ENCODE results near the gene KCNH4. TPM values are rescaled to one million over a fixed set of nuclear protein-coding genes. Genes with fewer than 3 reads are reported as not detected.

KCNH4 gene
- total and polyA plus RNA-seq, 9 of the 15 experiments (the other 6 are each of a cell fraction or from before 2014, with no cell fraction given) = 0.10 to 1.8 (median 0.50) TPM

DNA sequence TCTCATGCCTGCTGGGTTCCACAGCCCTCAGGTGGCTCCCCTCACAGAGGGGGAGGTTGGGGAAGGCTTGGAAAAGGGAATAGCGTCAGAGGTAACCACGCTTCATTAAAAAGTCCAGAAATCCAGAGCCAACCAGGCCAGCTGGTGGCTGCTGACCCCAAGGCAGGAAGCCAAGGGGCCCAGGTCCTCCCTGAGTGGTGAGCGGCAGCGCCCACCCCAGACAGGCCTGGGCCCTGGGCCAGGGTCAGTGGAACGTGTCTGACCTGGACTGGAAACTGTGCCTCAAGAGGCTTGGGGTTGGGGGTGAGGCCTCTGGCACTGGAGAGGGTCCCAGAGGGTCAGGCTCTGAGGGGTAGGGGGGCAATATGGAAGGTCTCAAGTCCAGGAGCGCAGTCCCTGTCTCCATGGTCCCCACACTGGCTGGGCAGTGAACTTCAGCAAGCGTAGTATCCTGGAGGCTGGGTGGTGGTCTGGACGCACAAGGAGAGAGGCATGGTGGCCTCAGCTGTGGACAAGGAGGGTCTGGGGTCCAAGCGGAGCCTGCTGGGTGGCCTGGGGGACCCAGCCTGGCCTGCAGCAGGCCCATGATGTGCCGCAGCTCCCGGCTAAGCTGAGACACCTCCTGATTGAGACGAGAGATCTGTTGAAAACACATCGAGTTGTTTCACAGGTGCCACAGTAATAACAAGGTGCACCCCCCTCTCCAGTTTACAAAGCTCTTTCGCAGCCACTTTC lies 21.0 kb downstream of the KCNH4 start:
- Histone ChIP-seq H3K79me2 (ENCODE audit: control insufficient read depth, insufficient read depth, low read length) (no peaks in the 10 kb centered on the region), H4K20me1 (replicated peaks; ENCODE audit: control insufficient read depth, insufficient read depth, low read length) (no peaks in the 10 kb centered on the region; the same call in 1 of the 2 replicates), H3K4me2 (ENCODE audit: insufficient read depth, low read length) (no peak overlapping the region), H3K4me3 (no peak overlapping the region), H3K4me1 (replicated peaks in 1 of 2; ENCODE audit: control insufficient read depth in 2 of 2, insufficient read depth in 2 of 2, low read length in 2 of 2) (peaks cover 7 to 32% of the 10 kb centered on the region in 2 experiments; a peak in 3 of 5 replicates), H2AFZ (ENCODE audit: low read depth, low read length) (no peak overlapping the region), H3K9ac (ENCODE audit: insufficient read depth in 1 of 2, low read depth in 2 of 2, low read length in 2 of 2) (peak overlapping the region in 1 of 2 experiments; percentile 11; a peak in 2 of 4 replicates), H3K36me3 (ENCODE audit: control insufficient read depth, insufficient read depth, low read length) (no peaks in the 10 kb centered on the region), H3K27me3 (ENCODE audit: control insufficient read depth in 2 of 2, insufficient read depth in 2 of 2, low read length in 2 of 2) (no peaks in the 10 kb centered on the region), H3K27ac (ENCODE audit: extremely low read depth, low read depth, low read length) (no peak overlapping the region), H3K9me1 (ENCODE audit: control insufficient read depth, insufficient read depth, low read length) (peaks cover 4% of the 10 kb centered on the region), H3K9me3 (replicated peaks; ENCODE audit: control insufficient read depth, insufficient read depth, low read depth, low read length) (no peaks in the 10 kb centered on the region)
- CTCF ChIA-PET (ENCODE audit: low intra/inter-chr PET ratio) = no interaction called here
- no peak for ATAC-seq
- intact Hi-C loops (cut with micrococcal nuclease) = no loop called here
- in situ Hi-C loops (cut with MboI) = no loop called here
- POLR2A ChIA-PET = interaction anchor here (1.0 kb wide), 1 partner anchor 9 kb away, joined by 3 read pairs; no protein-coding TSS in a partner anchor
- WGBS (ENCODE audit: insufficient coverage, low coverage, missing lambda C conversion rate) = 54% methylated on average over 12 of the region's 14 CpGs
- no peak for FAIRE-seq
- BruUV-seq (replicated peaks) = no TSS peak
- DNase-seq (ENCODE audit: extremely low read depth in 1 of 4, low spot score in 3 of 4) = no peak
- TF ChIP-seq, protein P1, sequence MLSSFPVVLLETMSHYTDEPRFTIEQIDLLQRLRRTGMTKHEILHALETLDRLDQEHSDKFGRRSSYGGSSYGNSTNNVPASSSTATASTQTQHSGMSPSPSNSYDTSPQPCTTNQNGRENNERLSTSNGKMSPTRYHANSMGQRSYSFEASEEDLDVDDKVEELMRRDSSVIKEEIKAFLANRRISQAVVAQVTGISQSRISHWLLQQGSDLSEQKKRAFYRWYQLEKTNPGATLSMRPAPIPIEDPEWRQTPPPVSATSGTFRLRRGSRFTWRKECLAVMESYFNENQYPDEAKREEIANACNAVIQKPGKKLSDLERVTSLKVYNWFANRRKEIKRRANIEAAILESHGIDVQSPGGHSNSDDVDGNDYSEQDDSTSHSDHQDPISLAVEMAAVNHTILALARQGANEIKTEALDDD (IDR thresholded peaks at IDR 0.05) = no peak

DNA sequence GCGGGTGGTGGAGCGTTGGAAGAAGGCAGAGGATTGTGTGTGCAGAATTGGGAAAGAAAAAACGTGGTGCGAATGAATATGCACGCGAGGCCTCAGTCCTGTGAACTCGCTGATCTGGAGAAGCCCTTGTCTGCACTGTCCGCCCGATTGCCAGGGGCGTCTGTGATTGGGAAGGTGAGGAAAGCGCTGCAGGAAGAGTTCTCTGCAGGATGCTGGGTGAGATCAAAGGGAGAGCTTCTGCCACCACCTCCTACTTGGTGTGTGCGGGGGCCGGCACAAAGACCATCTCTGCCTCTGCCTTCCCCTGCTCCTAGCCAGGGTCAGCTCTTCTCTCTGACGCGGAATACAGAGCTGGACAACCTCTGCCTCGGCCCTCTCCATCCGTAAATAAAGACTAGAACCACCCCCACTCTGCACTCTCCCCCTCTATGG lies 25.3 kb downstream of the KCNH4 start:
- Histone ChIP-seq H3K9me1 (ENCODE audit: control insufficient read depth, insufficient read depth, low read length) (no peaks in the 10 kb centered on the region), H3K4me3 (peak overlapping the region; percentile 93), H3K4me2 (ENCODE audit: insufficient read depth, low read length) (peak overlapping the region; percentile 51), H3K4me1 (replicated peaks in 1 of 2; ENCODE audit: control insufficient read depth in 2 of 2, insufficient read depth in 2 of 2, low read length in 2 of 2) (peaks cover 9 to 28% of the 10 kb centered on the region in 2 experiments; a peak in 4 of 5 replicates), H3K27ac (ENCODE audit: extremely low read depth, low read depth, low read length) (no peak overlapping the region), H3K36me3 (ENCODE audit: control insufficient read depth, insufficient read depth, low read length) (peaks cover 27% of the 10 kb centered on the region; the same call in 2 of the 3 replicates), H3K27me3 (ENCODE audit: control insufficient read depth in 2 of 2, insufficient read depth in 2 of 2, low read length in 2 of 2) (no peaks in the 10 kb centered on the region), H2AFZ (ENCODE audit: low read depth, low read length) (peak overlapping the region; percentile 74; the same call in 1 of the 2 replicates), H3K9me3 (replicated peaks; ENCODE audit: control insufficient read depth, insufficient read depth, low read depth, low read length) (no peaks in the 10 kb centered on the region), H4K20me1 (replicated peaks; ENCODE audit: control insufficient read depth, insufficient read depth, low read length) (peaks cover 11% of the 10 kb centered on the region), H3K79me2 (ENCODE audit: control insufficient read depth, insufficient read depth, low read length) (peaks cover 41% of the 10 kb centered on the region), H3K9ac (ENCODE audit: insufficient read depth in 1 of 2, low read depth in 2 of 2, low read length in 2 of 2) (peak overlapping the region in 1 of 2 experiments; percentile 57; a peak in 2 of 4 replicates)
- no peak for DNase-seq (ENCODE audit: extremely low read depth in 1 of 4, low spot score in 3 of 4)
- POLR2A ChIA-PET = interaction anchor here (0.6 kb wide), 1 partner anchor 45 kb away, joined by 3 read pairs; no protein-coding TSS in a partner anchor
- in situ Hi-C loops (cut with MboI) = no loop called here
- TF ChIP-seq ADNP (tag; IDR thresholded peaks at IDR 0.05) (0 out of 2 replicates have a peak, but pooled peaks have one; percentile 15), ZNF717 (CRISPR knock-in tag; IDR thresholded peaks at IDR 0.05) (no peak), EWSR1 (IDR thresholded peaks at IDR 0.05; ENCODE audit: borderline replicate concordance, low read depth, partially characterized antibody) (no peak), LCOR (CRISPR knock-in tag; IDR thresholded peaks at IDR 0.05) (no peak), XRCC4 (IDR thresholded peaks at IDR 0.05; ENCODE audit: extremely low read depth, insufficient read depth, insufficient read length) (no peak)
- TF ChIP-seq, protein P2, sequence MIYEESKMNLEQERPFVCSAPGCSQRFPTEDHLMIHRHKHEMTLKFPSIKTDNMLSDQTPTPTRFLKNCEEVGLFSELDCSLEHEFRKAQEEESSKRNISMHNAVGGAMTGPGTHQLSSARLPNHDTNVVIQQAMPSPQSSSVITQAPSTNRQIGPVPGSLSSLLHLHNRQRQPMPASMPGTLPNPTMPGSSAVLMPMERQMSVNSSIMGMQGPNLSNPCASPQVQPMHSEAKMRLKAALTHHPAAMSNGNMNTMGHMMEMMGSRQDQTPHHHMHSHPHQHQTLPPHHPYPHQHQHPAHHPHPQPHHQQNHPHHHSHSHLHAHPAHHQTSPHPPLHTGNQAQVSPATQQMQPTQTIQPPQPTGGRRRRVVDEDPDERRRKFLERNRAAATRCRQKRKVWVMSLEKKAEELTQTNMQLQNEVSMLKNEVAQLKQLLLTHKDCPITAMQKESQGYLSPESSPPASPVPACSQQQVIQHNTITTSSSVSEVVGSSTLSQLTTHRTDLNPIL (CRISPR knock-in tag; IDR thresholded peaks at IDR 0.05) = no peak
- WGBS (ENCODE audit: insufficient coverage, low coverage, missing lambda C conversion rate) = 72% methylated on average over 15 of the region's 17 CpGs
- intact Hi-C loops (cut with micrococcal nuclease) = no loop called here
- FAIRE-seq = no peak
- CTCF ChIA-PET (ENCODE audit: low intra/inter-chr PET ratio) = no interaction called here
- no TSS peak for BruUV-seq (replicated peaks)
- ATAC-seq = no peak

All from K562 (cell line).